ENCODE data around the gene CYP2A7.
"Not testable (repeated sequence)": the region's sequence is repeated elsewhere in the genome, so short reads cannot be mapped to it uniquely, and the experiment has no call there.

Gene CYP2A7

DNA sequence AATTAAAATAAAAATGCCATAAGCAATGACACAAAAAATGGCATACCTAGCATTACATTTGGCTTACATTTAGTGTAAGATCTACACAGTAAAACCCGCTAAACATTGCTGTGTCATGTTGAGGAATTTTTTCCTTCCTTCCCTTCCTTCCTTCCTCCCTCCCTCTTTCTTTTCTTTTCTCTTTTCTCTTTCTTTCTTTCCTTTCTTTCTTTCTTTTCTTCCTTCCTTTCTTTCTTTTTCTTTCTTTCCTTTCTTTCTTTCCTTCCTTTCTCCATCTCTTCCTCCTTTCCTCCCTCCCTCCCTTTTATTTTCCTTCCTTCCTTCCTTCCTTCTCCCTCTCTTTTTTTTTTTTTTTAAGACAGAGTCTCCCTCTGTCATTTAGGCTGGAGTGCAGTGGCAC lies 43.6 kb downstream of the CYP2A7 start:
- not testable (repeated sequence) for DNase-seq

- DNase-seq, result no peak
Measured at GRCh38 chr19:40836754-40837429, 45.1 kb downstream of the CYP2A7 start.

DNA sequence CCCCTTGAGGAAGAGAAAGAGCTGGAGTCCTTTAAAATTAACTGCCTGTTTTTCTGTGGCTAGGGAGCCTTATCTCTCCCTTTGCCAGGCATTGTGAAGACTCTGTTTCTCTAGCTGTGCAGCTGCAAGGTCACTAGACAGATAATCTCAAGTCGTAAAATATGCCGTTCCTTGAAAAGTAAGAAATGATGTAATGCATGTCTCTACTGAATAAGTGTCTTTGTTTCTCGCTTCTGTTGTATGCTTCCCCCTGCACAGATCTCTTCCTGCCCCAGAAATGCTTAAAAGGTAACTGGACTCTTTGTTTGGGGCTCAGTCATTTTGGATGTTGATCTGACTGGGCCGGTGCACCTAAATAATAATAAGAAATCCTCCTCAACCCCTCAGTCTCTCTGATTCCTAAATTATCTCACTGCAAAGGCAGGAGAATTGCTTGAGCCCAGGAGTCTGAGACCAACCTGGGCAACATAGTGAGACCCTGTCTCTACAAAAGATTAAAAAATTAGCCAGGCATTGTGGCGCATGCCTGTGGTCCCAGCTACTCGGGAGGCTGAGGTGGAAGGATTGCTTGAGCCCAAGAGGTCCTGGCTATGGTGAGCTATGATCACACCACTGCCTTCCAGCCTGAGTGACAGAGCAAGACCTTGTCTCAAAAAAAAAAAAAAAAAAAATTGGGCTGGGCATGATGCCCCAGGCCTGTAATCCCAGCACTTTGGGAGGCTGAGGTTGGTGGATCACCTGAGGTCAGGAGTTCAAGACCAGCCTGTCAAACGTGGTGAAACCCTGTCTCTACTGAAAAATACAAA lies 48.1 kb downstream of the CYP2A7 start:
- DNase-seq, result not testable (repeated sequence)

- not testable (repeated sequence) for DNase-seq
Measured at GRCh38 chr19:40832431-40832790, 49.6 kb downstream of the CYP2A7 start.

DNA sequence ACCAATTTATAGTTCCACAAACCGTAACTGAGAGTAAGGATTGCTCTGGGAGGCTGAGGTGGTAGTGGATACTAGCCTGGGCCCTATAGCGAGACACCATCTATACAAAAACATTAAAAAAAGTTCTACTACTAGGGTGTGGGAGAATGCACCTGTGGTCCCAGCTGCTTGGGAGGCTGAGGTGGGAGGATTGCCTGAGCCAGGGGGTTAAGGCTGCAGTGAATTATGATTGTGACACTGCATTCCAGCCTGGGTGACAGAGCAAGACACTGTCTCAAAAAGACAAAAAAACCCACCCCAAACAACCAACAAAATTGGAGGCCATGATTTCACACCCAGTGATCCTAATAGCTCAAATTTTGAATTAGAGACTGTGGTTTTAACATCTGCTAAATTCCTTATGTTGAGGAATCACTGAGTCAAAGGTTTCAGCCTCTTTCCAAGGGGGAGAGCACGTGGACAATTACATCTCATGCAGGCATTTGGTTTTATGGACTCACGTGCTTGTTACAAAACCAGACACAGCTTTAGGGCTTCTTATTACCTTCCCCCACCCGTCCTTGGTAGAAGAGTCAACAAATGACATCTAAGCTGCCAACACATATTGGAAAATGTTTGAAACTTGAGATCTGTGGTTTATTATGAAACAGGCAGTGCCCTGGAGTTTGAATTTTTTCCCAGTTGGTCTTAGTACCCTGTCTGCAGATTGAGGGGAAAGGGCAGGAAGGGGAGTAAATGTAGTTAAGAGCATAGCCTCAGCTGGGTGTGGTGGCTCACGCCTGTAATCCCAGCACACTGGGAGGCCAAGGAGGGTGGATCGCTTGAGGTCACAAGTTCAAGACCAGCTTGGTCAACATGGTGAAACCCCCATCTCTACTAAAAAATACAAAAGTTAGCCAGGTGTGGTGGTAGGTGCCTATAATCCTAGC lies 50.3 kb downstream of the CYP2A7 start:
- DNase-seq, result no peak

- DNase-seq, result not testable (repeated sequence)
Measured at GRCh38 chr19:40830741-40831140, 51.3 kb downstream of the CYP2A7 start.

DNA sequence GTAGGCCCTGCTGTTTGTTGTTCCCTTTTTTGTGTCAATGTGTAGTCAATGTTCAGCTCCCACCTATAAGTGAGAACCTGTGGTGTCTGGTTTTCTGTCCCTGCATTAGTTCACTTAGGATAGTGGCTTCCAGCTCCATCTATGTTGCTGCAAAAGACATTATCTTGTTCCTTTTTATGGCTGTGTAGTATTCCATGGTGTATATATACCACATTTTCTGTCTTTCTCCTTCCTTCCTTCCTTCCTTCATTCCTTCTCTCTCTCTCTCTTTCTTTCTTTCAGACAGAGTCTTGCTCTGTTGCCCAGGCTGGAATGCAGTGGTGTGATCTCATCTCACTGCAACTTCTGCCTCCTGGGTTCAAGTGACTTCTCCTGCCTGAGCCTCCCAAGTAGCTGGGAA lies 52.8 kb downstream of the CYP2A7 start:
- no peak for DNase-seq

GRCh38 chr19:40827386-40828247 lies 54.4 kb downstream of the CYP2A7 start:
- no peak for DNase-seq

DNA sequence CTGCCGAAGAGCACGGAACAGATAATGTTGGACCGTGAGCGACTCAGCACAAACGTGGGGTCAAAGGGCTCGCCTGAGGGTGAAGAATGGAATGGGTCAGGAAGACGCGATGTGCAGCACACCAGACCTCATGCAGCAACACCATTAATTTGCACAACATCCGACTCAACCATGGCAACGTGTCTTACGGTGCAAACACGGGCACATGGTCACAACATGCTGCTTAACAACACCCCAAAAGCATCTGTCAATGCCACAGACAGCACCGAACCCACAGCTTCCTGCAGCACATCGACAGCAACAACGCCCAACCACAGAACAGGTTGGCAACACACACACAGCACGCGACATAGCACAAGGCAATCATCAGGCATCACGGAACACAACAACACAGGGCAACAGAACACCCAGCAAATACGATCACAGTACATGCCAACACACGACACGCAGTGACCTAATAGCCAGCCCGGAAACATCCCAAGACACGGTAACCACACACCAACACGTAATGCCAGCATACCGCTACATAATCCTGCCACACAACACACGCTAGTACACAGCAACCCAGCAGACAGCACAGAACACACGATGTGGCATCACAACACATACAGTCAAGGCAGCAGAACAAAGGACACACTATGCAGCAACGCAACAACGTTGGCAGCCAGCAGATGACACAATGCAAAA lies 55.2 kb downstream of the CYP2A7 start:
- DNase-seq, result not testable (repeated sequence)

GRCh38 chr19:40826312-40826698 lies 55.7 kb downstream of the CYP2A7 start:
- not testable (repeated sequence) for DNase-seq

DNA sequence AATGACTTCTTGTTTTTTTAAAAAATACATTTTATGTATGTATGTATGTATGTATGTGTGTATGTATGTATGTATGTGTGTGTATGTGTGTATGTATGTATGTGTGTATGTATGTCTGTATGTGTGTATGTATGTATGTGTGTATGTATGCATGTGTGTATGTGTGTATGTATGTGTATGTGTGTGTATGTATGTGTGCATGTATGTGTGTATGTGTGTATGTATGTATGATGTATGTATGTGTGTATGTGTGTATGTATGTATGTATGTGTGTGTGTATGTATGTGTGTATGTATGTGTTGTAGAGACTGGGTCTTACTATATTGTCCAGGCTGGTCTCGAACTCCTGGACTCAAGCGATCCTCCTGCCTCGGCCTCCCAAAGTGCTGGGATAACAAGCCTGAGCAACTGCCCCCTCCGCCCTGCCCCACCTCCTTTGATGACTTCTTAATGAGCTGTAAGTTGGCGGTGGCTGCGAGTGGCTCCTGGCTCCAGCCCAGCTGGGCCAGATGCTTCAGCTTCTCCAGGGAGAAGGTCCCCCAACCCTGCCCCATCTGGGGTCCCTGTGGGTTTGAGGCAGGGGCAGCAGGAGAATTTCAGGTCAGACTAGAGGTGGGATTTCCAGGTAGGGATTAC lies 56.5 kb downstream of the CYP2A7 start:
- DNase-seq, result not testable (repeated sequence)
